Suprapubic skin (tissue), 4 donors: ENCODE data around the gene LZTFL1. TPM values are rescaled to one million over a fixed set of nuclear protein-coding genes. Genes with fewer than 3 reads are reported as not detected.

Source experiments
- DNase-seq, 2 donors: peaks; one replicate each; pipeline ENCODE4 v3.0.0-alpha.2; 2019; ENCODE audit warnings: low spot score in 2 of 2
- H3K27ac ChIP-seq: fragments of 200-600 bp; sonication (generic); one replicate; pipeline ENCODE4 v1.5.1; 2019
- H3K27me3 ChIP-seq: fragments of 200-600 bp; sonication (generic); one replicate; pipeline ENCODE4 v1.5.1; 2019
- H3K36me3 ChIP-seq: fragments of 200-600 bp; sonication (generic); one replicate; pipeline ENCODE4 v1.5.1; 2019
- H3K4me1 ChIP-seq: fragments of 200-600 bp; sonication (generic); one replicate; pipeline ENCODE4 v1.5.1; 2019
- H3K4me3 ChIP-seq: fragments of 200-600 bp; sonication (generic); one replicate; pipeline ENCODE4 v1.5.1; 2019; ENCODE audit warnings: mild to moderate bottlenecking
- H3K9me3 ChIP-seq: fragments of 200-600 bp; sonication (generic); one replicate; pipeline ENCODE4 v1.5.1; 2019
- EP300 ChIP-seq: sonication (generic); formaldehyde crosslinking; IDR thresholded peaks from one replicate; pipeline ENCODE4 v1.6.1; 2017; ENCODE audit warnings: antibody characterized with exemption
- POLR2A ChIP-seq, 2 donors: fragments of 450-650 bp; IDR thresholded peaks; one replicate each; pipeline ENCODE4 v1.6.1; 2017; ENCODE audit warnings: antibody characterized with exemption in 2 of 2, mild to moderate bottlenecking in 2 of 2, moderate library complexity in 2 of 2
- POLR2AphosphoS5 ChIP-seq, 3 donors: sonication (generic); formaldehyde crosslinking; IDR thresholded peaks; one replicate each; pipeline ENCODE4 v1.6.1; 2017; ENCODE audit warnings: antibody characterized with exemption in 3 of 3
- WGBS: methylation state at CpG from one replicate; pipeline ENCODE4 v1.1.5; 2018; 5-methylcytosine and 5-hydroxymethylcytosine counted together
- total RNA-seq, 4 donors: library from RNA; depleted of rRNA; stranded (reverse); fragments of >200 nt; gene quantifications; one replicate each; pipeline ENCODE4 v1.1.0, GENCODE V29; 2016
- TF ChIP-seq, protein P1 (sequence below), 2 donors: fragments of 200-600 bp in 1 of 2; fragments of 450-650 bp in 1 of 2; sonication (generic) in 1 of 2; IDR thresholded peaks; one replicate each; pipeline ENCODE4 v1.5.1; 2016 to 2019; ENCODE audit warnings: antibody characterized with exemption in 2 of 2, mild to moderate bottlenecking in 1 of 2, moderate library complexity in 1 of 2

LZTFL1 gene
- total RNA-seq, 4 donors from 2014 or later, result 17.0 to 24.6 (median 20.1) TPM

DNA sequence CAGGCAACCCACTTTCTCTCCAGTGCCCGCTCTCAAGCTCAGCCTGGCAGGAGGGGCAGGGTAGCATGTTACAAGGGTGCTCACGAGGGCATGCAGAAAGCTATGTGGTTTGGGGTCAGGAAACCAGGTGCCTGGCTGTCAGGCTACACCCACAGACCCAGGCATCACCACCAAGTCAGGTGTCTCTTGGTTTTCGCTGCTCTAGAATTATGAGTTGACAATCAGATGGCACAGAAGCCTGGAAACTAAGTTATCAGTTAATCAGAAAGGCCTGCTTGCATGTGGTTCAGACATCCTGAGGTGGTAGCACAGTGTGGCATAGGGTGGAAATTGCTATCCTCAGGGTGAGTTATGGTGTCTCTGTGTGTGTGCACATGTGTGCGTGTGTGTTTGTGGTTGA is 28.2 kb upstream of the LZTFL1 start:
- WGBS, result 67% methylated on average over 4 of the region's 4 CpGs
- DNase-seq, result no peak

DNA sequence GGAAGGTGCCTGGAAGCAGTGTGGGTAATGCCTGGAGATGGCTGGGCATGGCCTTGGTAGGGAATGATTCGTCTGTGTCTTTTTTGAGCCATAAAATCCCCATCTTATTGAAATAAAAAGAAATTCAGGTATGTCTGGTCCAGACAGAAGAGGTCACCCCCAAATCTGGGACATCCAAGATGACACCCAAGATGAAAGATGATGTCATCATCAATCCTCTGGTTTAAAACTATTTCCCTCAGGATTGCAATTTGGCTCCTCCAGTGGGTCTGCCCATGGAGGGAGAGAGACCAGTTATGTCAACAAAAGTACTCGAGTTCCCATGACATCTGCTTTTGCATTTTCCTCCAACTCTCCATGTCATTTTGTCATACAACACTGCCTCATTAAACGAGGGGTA is 27.7 kb upstream of the LZTFL1 start:
- TF ChIP-seq POLR2AphosphoS5 (IDR thresholded peaks at IDR 0.05), result no peak
- TF ChIP-seq, protein P1, sequence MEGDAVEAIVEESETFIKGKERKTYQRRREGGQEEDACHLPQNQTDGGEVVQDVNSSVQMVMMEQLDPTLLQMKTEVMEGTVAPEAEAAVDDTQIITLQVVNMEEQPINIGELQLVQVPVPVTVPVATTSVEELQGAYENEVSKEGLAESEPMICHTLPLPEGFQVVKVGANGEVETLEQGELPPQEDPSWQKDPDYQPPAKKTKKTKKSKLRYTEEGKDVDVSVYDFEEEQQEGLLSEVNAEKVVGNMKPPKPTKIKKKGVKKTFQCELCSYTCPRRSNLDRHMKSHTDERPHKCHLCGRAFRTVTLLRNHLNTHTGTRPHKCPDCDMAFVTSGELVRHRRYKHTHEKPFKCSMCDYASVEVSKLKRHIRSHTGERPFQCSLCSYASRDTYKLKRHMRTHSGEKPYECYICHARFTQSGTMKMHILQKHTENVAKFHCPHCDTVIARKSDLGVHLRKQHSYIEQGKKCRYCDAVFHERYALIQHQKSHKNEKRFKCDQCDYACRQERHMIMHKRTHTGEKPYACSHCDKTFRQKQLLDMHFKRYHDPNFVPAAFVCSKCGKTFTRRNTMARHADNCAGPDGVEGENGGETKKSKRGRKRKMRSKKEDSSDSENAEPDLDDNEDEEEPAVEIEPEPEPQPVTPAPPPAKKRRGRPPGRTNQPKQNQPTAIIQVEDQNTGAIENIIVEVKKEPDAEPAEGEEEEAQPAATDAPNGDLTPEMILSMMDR (IDR thresholded peaks at IDR 0.05), result no peak
- Histone ChIP-seq H3K36me3 (no peaks in the 10 kb centered on the region), H3K27ac (no peak overlapping the region), H3K4me3 (no peak overlapping the region), H3K9me3 (no peaks in the 10 kb centered on the region), H3K27me3 (no peaks in the 10 kb centered on the region), H3K4me1 (no peaks in the 10 kb centered on the region)
- DNase-seq, result no peak
- 71% methylated on average over 3 of the region's 3 CpGs for WGBS

More for the DNA sequence above, 28.2 kb upstream of the LZTFL1 start:
- Histone ChIP-seq H3K4me1 (no peaks in the 10 kb centered on the region), H3K27me3 (no peaks in the 10 kb centered on the region), H3K27ac (no peak overlapping the region), H3K9me3 (no peaks in the 10 kb centered on the region), H3K4me3 (no peak overlapping the region), H3K36me3 (no peaks in the 10 kb centered on the region)
- no peak for TF ChIP-seq EP300
- no peak for TF ChIP-seq POLR2AphosphoS5 (IDR thresholded peaks at IDR 0.05)
- TF ChIP-seq POLR2A (IDR thresholded peaks at IDR 0.05), result no peak
- TF ChIP-seq, protein P1 (IDR thresholded peaks at IDR 0.05), result no peak

DNA sequence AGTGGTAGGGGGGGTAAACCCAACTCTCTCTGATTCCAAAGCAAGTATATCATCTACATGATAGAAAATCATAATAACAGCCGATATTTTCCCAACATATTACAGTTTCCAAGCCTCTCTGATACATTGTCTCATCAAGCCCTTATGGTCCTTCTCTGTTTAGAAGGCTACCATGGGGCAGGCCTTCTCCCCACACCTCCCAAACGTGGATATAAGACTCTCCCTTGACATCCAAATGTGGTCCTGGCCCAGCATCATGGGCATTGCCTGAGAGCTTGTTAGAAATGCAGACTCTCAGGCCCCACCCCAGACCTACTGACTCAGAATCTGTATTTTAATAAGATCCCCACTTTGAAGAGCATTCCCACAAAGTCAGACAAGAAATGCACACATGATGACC is 26.7 kb upstream of the LZTFL1 start:
- Histone ChIP-seq H3K27me3 (no peaks in the 10 kb centered on the region), H3K4me3 (no peak overlapping the region), H3K4me1 (no peaks in the 10 kb centered on the region), H3K27ac (no peak overlapping the region), H3K36me3 (no peaks in the 10 kb centered on the region), H3K9me3 (no peaks in the 10 kb centered on the region)
- TF ChIP-seq, protein P1 (IDR thresholded peaks at IDR 0.05), result no peak
- no peak for TF ChIP-seq POLR2A (IDR thresholded peaks at IDR 0.05)
- TF ChIP-seq EP300, result no peak
- no peak for TF ChIP-seq POLR2AphosphoS5 (IDR thresholded peaks at IDR 0.05)
- DNase-seq, result no peak
- WGBS, result 64% methylated on average over 2 of the region's 2 CpGs

DNA sequence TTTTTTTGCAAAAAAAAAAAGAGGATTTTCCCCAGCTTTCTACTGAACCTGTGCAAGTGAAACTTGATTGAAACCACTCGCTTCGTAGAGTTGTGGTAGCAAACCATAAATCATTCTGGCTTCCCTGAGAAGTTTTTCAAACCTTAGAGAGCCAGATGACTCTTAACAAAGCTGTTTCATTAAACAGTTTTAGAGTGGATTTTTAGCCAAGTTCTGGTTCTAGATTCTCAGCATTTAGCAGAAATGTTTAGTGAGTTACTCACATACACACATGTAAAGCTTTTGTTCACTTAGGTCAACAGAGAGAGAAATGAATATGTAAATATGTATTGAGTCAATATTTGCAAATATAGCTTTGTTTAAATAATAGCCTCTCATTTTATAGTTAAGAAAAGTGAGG is 26.3 kb upstream of the LZTFL1 start:
- no peak for DNase-seq
- Histone ChIP-seq H3K9me3 (no peaks in the 10 kb centered on the region), H3K36me3 (no peaks in the 10 kb centered on the region), H3K27ac (no peak overlapping the region), H3K4me3 (no peak overlapping the region), H3K27me3 (no peaks in the 10 kb centered on the region), H3K4me1 (no peaks in the 10 kb centered on the region)
- WGBS, result 72% methylated on average over 2 of the region's 2 CpGs
- TF ChIP-seq POLR2A (IDR thresholded peaks at IDR 0.05) (no peak), EP300 (no peak), POLR2AphosphoS5 (IDR thresholded peaks at IDR 0.05) (no peak)
- TF ChIP-seq, protein P1 (IDR thresholded peaks at IDR 0.05), result no peak

DNA sequence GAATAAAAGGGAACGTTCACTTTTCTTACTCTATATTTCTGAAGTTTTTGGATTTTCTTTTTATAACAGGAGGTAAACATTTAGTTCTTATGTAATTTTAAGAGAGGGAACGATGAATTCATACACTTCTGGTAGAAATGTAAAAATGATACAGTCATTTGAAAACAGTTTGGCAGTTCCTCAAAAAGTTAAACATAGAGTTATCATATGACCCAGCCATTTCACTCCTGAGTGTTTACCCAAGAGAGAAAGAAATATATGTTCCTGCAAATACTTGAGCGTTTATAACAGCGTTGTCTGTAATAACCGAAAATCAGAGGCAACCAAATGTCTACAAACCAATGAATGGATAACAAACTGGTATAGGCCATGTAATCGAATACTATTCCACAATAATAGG is 23.6 kb upstream of the LZTFL1 start:
- WGBS, result 80% methylated on average over 6 of the region's 6 CpGs
- Histone ChIP-seq H3K4me1 (no peaks in the 10 kb centered on the region), H3K27me3 (peaks cover 3% of the 10 kb centered on the region), H3K9me3 (no peaks in the 10 kb centered on the region), H3K27ac (no peak overlapping the region), H3K36me3 (no peaks in the 10 kb centered on the region), H3K4me3 (no peak overlapping the region)
- DNase-seq, result no peak
- TF ChIP-seq EP300 (no peak), POLR2AphosphoS5 (IDR thresholded peaks at IDR 0.05) (no peak), POLR2A (IDR thresholded peaks at IDR 0.05) (no peak)
- TF ChIP-seq, protein P1 (IDR thresholded peaks at IDR 0.05), result no peak
